GM21825 (cell line): Measurements from ENCODE around the gene RNASE8.

Experiments used
- ATAC-seq: cut with Tn5 transposase; IDR thresholded peaks from one replicate; pipeline ENCODE4 v1.9.1; 2021; ENCODE audit warnings: mild to moderate bottlenecking, moderate library complexity; ENCODE audit not compliant: unreplicated experiment

Gene RNASE8

DNA sequence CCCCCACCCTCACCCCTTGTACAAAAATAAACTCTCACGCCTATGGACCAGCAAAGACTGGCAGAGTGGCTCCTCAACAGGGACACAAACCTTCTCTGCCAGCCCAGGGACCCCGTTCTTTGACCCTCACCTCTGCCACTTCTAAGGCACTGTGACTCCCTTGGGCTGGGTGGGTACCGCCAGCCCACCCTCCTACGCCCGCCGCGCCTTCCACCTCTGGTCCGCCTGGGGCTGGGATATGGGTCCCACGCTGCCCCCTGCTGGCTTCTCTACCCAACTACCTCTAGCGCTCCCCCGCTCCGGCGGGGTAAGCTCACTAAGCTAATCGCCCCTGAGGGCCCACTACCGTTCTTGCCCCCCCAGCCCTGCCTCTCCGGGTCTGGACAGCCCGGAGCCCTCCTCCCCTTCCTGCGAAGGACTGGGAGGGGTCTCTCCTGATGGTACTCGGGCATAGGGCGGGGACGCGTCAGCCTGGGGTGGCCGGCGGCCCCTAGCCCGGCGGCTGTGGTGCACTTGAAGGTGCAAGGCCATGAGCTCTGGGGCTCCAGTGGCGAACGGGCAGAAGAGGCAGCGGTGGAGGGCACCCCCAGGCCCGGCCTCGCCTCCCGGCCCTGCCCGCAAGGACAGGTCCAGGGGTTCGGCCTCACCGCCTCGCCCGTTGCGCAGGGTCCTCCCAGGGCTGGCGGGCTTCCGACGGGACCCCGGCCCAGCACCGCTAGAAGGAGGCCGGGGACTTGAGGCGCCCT lies 32.7 kb downstream of the RNASE8 start:
- ATAC-seq, result no peak

DNA sequence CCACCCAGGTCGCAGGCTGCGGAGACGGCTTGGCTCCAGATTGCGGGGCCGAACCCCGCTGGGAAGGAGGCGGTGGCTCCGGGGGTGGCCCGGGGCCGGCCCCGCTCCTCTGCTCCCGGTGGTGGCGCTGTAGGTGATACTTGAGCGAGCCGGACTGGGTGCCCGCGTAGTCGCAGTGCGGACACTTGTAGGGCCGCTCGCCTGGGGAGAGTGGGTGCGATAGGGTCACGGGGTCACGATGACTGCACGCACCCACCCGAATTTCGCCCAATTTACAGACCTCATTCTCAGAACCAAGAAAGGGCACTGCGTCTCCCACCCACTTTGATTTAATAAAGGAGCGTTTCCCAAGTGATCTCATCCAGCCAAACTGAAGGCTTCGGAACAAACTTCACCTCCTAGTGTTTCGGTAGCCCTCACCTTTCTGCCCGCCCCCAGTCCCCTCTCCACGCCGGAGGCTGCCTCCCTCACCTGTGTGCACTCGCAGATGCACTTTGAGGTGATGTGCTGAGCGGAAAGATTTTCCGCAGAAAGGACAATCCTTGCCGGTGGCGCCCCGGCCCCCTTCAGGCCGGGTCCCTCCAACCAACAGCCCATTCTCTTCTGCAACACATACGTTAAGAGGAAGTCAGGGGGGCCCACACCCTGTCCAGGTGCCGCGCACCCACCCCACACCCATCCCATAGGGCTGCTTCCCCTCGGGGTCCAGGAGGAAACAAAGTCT lies 33.5 kb downstream of the RNASE8 start:
- no peak for ATAC-seq

DNA sequence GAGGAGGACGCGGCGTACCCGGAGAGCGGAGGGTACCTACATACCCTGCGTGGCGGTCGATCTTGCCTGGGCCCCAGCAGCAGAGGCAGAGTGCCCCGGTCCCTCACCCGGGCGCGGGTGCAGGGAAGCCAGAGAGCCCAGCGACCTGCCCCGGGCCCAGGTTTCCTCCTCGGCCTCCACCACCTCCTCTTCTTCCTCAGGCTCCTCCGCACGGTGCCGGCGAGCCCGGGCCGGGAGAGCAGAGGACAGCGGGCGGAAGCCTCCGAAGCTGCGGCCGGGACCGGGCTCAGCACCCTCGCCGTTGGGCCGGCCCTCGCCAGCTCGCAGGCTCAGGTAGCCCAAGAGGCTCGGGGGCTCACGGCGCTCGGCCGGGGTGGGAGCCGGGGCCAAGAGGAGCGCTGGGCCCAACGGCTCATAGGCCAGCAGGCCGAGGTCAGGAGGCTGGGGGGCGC lies 34.2 kb downstream of the RNASE8 start:
- no peak for ATAC-seq

DNA sequence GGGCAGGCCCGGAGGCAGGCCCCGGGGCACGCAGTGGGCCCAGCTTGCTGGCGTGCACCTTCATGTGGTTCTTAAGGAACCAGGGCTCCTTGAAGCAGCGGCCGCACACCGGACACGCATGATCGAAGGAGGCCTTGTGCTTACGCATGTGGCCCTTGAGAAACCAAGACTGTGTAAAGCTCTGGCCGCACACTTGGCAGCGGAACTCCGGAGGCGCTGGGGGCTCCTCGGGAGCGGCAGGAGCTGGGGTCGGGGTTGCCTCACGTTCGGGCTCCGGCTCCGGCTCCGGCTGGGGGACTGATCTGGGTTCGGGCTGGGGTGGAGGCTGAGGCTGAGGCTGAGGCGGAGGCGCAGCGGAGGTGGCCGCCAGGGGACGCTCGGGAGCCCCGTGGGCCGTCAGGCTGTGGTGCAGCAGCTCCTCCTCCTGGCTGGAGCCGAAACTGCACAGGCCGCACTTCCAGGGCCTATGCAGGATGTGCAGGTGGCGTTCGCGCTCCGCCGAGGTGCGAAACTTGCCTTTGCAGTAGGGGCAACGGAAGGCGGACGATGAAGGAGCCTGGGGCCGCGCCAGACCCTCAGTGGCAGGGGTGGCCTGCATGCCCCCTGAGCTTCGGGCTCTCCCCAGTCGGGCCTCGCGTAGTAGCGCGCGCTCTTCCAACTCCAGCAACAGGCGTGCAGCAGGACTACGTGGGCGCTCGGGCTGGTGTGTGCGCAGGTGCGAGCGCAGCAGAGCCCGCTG lies 34.8 kb downstream of the RNASE8 start:
- ATAC-seq, result peak; percentile 82

DNA sequence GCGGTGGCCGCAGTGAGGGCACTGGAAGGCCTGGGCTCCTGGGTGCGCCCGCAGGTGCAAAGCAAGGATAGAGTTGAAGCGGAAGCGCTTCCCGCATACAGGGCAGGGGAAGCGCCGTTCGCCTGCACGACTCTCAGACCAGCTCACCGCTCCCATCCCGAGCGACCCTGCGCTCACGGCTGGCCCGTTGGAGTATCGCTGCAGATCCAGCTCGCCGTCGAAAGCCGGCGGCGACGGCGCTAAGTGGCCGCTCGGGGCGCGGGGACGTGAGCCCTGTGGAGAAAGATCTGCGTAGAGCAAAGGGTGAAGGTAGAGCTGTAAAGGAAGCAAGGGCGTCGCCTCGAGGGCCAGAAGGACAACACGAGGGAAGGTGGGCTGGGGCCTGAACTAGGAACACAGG lies 35.4 kb downstream of the RNASE8 start:
- ATAC-seq, result no peak

DNA sequence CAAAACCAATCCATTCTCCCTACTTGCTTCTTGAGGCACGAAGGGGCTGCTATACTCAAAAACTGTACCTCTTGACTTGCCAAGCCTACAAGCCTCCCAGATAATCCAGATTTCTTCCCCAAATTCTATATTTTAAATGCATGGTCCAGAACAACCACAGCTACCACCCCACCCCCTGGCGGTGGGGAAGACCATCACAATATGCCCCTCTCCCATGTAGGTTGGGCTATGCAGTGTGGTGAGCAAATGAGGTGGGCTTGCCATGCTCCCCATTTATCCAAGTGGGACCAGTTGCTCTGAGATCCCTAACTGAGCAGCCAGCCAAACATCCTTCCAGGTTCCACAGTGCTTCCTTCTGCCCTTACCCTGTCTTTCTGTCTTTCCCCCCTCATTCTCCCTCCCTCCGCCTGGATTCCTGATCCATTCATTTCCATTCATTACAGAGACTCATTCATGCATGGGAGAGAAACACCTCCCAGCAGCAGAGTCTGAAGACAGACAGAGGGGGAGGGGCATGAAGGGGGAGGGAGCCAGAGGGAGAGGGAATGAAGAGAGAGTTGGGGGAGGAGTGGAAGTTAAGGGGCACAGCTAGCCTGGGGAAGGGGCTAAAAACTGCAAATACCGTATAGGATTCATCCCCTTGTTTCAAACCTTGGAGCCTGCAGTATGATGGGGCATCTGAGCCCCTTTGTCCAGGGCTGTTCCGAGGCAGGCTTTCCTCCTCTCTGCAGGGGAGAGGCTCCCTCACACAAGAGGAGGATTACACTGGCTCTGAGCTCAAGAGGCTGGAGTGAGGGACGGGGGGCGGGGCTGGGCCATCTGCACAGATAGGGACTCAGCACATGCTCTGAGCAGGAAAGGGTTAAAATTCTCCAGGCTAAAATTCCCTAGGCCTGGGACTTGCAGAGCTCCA lies 36.4 kb downstream of the RNASE8 start:
- no peak for ATAC-seq

DNA sequence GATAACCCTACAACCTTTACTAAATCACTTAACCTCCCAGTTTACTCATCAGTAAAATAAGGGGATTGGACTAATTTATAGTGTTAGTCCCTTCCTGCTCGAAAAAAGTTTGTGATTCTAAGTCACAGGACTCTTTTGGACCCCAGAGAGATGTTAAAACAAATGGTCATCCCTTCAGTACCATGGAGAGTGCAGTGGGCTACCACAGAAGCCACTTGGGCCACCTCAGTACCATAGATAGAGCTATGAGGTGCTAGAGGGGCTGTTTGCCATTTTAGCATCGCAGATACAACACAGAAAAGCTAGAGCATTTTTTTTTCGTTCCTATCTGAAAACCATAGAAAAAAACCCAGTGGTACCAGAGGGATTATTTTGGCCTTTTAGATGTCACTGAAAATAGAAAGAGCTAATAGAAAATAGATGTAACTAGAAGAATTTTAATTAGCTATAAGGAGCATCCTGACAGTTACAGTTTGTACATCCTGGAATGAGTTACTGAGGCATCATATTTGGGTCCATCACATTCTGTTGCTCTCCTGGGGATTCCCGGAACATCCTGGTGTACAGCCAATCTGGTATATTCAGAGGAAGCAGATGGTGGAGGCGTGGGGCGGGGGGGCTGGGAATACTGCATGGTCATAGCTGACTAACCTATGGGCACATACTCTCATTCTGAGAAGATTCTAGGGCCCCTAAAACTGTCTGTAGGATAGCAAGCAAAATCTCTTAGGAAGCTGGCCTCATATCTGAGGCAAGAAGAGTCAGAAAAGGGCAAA lies 38.0 kb downstream of the RNASE8 start:
- no peak for ATAC-seq

DNA sequence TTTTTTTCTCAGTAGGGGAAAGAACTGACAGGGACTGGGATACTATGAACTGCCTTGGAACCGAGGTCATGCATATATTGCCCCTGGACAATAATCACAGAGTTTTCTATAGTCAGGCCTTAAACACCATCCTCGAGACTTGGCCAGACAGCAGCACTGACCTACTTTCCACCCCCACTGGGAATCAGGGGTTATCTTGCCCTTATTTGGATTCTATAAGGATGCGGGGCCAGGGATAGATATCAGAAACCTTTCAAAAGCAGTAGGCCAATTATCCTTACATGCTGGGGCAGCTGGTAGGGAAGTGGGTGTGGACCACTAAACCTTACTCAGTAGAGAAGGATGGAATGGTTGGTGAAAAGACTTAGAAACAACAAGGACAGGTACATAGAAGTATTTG lies 38.8 kb downstream of the RNASE8 start:
- no peak for ATAC-seq

DNA sequence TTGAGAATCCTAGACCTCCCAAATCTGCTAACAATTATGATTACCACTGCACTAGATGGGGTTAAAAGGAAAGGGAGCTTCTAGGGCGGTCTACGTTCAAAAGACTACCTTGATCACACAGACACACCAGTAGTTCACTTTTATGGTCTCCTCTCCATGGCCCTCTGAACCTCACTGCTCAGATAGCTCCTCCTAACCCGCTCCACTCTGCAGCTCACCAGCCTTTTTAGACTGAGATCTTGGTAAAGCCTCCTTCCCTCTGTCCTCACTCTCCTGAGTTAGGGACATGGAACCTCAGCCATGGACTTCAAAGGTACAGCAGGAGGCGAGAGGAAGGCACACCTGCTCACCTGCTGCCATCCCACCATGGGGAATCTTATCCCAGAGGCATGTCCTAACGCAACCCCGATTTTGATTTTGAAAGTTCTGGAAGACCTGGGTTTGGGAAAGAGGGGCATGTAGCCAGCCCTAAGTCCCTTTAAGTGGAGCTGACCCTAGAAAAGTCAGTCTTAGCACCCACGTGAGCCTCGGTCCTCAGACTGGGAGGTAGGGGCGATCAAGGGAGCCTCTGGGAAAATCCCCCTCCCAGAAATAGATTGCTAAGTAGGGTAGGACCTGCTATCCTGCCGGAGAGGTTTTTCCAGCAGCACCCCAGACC lies 39.5 kb downstream of the RNASE8 start:
- no peak for ATAC-seq

DNA sequence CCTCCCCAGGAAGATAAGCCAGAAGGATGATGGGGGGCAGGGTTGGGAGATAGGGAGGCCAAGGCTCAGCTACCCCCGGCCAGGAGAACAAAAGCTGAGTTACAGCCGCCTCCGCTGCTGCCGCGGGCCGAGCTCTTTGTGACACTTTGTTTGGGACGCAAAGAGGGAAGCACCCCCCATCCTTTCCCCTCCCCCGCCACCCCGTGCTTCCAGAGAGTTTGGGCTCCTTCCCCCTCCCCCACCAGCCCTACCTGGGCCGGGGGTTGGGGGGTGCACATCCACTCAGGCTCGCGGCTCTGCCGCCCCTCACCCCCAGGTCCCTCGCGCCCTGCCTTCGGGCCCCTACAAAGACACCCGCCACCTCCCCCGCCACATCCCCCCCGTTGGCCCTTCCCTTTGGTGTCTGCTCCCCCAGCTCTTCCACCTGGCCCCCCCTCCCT lies 40.0 kb downstream of the RNASE8 start:
- ATAC-seq, result no peak

DNA sequence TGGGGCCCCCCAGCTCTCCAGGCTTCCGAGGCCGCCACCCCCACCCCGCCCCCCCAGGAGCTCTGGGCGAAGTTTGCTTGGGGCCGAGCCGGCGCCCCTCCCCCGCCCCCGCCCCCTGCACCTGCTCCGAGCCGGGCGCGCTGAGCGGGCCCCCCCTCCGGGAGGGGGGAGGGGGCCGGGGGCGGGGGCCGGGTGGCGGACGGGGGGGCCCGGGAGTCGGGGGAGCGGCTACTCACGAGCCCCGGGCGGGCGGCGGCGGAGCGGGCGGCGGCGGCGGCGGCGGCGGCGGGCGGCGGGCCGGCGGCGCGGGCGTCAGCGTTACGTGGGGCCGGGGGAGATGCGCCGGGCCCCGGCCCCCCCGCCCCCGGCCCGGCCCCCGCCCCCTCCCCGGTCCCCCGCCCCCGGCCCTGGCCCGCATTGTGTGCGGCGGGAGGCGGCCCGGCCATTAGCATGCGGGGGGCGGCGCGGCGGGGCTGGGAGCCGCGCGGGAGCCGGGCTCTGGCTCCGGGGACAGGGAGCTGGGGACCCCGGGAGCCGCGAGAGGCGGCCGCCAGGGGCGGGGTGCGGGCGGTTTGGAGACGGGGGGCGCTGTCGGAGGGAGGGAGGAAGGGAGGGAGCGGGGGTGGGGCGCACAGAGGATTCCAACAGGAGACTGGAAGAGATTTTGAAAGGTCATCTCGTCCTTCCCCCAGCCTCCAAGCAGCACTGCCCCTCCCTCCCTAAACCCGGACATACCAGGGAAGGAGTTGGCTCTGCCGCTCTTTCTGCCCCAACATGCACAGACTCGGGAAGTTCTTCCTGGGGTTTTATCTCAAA lies 40.7 kb downstream of the RNASE8 start, which contains the start of gene ZNF219:
Gene ZNF219, minus strand, starts transcription at position 580 of the 816 bp plus-strand sequence. CDS start 5,064 bp downstream, outside the sequence.
- ATAC-seq, result no peak

DNA sequence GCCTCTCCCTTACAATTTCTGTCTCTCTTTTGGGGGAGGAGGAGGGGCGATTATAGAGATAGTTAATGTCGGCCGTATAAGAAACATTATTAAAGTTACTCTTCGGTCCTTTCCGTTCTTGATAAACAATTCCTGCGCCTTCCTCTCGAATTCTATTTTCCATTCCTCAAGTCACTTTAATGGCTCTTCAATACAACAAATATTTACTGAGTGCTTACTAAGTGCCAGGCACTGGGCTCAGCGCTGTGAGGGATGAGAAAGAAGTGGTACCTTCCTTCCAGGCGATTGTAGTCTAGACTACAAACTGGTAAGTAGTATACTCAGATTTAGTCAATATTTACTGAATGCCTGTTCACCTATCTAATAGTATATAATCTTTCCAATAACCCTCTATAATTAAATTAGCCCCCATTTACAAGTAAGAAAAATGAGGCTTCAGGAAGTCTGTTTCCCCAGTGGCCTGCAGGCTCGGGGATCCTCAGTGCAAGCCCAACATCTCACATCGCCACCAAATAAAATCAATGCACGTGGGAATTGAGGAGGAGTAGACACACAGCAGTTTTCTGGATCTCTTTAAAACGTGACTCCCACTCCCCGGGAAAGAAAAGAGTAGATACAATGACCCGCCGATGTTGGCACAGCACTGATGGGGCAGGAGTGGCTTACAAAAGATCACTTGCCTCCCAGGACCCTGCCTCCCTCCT lies 41.4 kb downstream of the RNASE8 start:
- no peak for ATAC-seq

DNA sequence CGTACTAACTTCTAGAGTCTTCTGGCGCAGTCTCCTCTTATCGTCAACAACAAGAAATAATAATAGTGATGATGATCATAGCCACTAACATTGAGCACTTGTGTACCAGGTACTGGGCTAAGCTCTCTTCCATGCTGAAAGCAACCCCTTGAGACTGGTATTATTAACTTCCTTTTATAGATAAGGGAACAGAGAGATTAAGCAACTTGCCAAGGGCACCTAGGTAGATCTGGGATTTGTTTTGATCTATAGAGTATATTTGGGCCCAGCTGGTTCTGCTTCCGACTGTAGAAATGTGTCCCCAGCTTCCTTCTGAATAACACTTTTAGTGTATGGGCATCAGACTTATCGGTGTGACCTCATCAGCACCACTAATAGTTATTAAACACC lies 42.0 kb downstream of the RNASE8 start:
- ATAC-seq, result no peak

DNA sequence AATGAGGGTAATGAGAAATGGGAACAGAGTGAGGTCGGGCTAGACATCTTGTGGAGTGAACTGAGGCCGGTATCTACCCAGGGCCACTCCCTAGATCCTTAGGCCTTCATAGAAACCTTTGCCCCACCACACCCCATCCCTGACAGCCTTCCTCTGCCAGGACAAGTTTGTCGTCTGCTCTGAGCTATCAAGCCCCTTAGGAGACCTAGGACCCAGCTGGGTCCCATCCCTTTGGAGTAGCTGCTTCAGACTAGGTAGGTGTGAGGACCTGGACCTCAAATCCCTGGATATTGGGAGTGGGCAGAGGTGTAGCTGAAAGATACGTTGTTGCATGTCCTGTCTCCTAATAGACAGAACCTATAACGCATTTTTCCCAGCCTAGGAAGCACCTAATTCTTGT lies 43.3 kb downstream of the RNASE8 start, which contains the start of gene TMEM253:
Gene TMEM253, plus strand, starts transcription at position 136 of the 400 bp plus-strand sequence. CDS start 278 bp downstream, outside the sequence.
- ATAC-seq, result no peak

DNA sequence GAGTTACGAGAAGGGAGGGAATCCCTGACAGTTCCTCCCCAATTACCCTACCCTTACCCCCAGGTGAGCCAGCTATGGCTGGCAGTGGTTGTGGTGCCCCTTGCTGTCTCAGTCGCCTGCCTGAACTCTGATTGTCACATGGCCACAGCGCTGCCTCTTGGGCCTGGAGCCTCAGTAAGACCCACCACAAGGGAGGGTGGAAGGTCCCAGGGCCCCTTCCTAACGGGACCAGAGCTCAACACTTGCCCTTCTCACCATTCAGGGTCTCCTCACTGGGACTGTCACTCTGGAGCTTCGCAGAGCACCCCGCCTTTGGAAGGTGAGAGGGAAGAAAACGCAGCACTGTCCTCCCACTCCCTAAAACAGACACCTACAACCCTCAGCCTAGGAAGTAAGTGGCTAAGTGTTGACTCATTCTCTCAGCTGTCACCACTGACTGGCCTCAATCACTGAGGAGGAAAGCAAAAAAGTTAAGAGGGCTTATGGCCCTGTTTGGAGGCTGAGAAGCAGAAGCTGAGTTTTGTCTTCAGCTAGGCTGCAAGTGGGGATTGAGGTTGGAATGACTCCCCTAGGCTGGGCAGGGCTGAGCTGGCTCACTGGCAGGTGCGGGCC lies 44.3 kb downstream of the RNASE8 start:
- ATAC-seq, result no peak

DNA sequence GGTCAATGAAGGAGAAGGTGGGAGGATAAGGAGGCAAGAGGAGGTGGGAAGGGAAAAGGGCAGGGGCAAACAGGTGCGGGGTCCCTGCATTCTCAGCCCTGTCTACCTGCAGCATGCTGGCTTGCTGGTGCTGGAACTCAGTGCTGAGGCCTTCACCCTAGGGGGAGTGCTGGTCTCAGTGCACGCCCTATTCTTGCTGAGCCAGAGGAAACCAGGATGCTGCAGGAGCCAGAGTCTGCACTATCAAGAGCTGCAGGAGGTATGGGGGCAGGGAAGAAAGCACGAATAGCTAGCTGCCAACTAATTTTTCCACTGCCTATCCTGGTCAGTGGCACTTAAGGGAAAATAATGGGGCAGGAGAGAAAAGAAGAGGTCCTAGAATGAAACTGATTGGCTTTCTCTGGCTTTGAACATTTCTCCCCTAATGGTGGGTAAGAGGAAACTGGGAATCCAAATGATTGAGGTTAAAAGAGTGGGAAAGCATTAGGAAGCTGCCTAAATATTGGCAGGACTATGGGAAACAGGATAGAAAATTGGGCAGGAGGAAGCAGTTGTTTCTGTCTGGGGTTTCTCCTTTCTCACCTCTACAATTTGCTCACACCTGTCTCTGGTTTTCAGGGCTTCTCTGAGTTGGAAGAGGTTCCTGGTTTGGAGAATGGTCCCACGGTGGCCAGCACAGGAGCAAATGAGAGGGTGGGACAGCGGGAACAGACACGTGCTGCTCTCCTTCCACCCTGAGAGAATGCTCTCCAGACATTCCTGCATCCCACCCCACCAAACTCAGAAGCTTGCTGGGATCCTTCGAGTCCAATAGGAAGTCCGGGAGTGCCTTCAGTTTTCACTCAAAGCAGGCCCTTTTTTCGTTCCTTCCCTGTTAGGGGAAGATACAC lies 45.1 kb downstream of the RNASE8 start:
- no peak for ATAC-seq
